EL (cell line): ENCODE results near the gene ANKRD36B.
"Not testable (repeated sequence)": the region's sequence is repeated elsewhere in the genome, so short reads cannot be mapped to it uniquely, and the experiment has no call there.

Experiments
- DNase-seq: peaks from one replicate; pipeline ENCODE4 v3.0.0-alpha.2; 2016

The ANKRD36B gene

DNA sequence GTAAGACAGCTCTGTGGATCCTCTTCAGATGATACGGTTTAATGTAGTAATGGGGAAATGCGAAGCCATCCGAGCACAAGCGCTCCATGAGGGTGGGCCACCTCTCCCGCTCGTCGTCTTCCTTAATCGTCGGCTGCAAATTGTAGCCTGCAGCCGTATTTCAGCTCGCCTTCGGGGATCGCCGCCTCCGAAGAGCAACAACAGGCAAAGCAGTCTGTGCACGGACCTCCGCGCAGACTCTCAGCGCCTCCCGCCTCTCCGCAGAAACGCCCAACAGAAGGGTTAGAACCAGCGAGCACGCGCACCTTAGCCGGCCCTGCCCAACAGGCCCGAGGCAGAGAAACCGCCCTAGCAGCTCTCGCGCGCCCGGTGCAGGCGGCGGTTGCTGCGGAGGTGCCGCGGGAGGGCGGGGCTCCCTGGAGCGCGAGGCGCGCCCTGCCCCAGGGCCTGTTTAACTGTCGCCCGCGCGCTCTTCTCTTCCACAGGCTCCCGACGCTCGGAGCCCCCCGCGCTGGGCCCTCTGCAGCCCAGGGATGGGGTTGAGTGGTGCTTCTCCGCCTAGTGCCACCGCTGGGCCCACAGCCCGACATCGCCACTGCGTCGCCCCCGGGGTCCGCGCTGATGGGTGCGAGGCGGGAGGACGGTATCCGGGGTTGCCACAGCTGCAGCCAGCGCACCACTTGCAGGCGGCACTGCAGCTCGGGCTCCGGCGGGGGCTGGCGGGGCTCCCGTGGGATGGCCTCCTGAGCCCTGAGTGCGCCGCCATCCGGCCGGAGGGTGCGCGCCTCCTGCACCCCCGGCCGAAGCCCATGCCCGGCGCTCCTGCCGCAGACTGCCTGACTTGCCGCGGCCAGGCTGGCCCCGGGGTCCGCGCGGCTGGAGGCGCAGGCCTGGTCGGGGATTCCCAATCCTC, at the start of gene ANKRD36B:
Gene ANKRD36B, minus strand, starts transcription at position 280 of the 913 bp plus-strand sequence. Its CDS starts 192 bp downstream, at position 88.
- DNase-seq, result peak; percentile 70

DNA sequence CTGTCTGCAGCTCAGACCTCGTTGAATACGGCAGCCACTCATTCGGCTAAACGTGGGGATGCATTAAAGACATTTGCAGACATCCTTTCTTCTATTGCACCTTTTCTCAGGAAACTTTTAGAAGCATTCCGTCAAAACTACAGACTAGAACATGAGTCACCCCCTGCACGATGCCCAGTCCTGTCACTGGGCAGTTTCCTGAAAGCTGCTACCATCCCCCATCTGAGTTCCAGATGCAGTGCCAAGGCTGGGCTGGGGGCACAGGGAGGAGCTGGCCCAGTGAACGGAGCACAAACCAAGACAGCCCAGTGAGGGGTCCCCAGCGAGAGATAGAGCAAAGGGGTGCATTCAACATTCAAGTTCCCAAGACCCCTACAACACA, 36.4 kb upstream of the ANKRD36B start:
- DNase-seq, result not testable (repeated sequence)

DNA sequence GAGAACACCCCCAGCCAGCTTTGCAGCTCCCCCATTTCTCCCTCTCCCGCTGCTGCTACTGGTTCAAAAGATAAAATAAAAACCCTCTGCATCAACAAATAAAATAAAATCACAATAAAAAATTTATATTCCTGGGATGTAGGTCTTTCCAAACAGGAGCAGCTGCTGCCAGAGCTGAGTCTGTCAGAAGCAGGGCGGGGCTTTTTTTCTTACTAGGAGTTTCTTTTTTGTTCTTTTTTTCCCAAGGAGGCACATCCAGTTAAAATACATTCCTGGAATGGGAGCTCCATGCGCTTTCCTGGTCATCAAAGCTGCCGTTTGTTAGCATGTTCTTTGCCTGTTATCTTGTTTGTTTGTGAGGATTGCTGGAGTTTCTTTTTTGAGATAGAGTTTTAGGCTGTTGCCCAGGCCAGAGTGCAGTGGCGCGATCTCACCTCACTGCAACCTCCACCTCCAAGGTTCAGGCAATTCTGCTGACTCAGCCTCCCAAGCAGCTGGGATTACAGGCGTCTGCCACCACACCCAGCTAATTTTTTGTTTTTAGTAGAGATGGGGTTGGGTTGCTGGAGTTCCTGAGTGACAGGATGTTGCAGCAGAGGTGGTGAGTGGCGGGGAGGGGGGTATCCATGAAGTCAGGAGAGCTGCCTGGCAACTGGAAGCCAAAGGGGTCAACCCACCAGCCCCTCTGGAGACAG, 35.8 kb upstream of the ANKRD36B start:
- DNase-seq, result not testable (repeated sequence)

DNA sequence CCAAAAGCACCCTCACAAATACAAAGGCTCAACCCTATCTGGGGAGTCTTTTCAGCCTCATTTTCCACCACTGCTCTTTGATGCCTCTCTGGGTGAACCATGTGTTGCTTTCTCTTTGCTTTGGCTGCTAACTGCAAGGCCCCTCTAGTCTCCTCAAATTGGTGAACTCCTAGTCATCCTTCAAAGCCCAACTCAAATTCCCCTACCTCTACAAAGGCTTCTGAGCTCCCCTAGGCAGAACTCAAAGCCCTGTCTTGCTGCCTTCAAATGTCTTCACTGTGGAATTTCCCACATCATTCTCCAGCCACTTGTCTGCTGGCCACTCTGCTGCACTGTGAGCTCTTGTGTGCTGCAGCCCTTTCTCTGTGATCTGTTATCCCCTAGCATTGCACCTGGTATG, 33.3 kb upstream of the ANKRD36B start:
- DNase-seq, result not testable (repeated sequence)

- not testable (repeated sequence) for DNase-seq
These were observed 30.8 kb upstream of the ANKRD36B start for GRCh38 chr2:97620492-97620891.

GRCh38 chr2:97618939-97619827, 29.5 kb upstream of the ANKRD36B start:
- DNase-seq, result peak; percentile 38

- no peak for DNase-seq
These were observed 28.2 kb upstream of the ANKRD36B start for GRCh38 chr2:97617911-97618310.

GRCh38 chr2:97615746-97616145, 26.1 kb upstream of the ANKRD36B start:
- not testable (repeated sequence) for DNase-seq

DNA sequence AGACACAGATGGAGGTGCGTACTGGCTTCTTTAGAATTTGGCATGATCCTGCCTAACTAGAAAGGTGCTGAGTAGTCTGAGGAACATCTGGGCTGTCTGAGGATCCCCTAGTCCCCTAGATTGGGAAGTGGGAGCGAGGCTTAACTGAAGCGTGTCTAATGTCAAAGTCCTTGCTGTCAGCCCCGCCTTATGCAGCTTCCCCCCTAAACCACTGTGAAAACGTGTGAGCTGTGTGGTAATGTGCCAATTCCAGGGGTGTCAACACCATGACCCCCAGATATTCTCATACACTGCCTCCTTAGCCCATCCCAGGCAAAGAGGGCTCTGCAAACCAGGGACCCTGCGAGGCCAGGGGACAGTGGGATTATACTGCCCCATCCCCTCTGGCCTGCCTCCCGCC, 22.2 kb upstream of the ANKRD36B start:
- DNase-seq, result not testable (repeated sequence)

- not testable (repeated sequence) for DNase-seq
These were observed 19.1 kb upstream of the ANKRD36B start for GRCh38 chr2:97608745-97609144.

- not testable (repeated sequence) for DNase-seq
These were observed 16.1 kb upstream of the ANKRD36B start for GRCh38 chr2:97605524-97606339.

GRCh38 chr2:97605109-97605508, 15.4 kb upstream of the ANKRD36B start:
- not testable (repeated sequence) for DNase-seq

DNA sequence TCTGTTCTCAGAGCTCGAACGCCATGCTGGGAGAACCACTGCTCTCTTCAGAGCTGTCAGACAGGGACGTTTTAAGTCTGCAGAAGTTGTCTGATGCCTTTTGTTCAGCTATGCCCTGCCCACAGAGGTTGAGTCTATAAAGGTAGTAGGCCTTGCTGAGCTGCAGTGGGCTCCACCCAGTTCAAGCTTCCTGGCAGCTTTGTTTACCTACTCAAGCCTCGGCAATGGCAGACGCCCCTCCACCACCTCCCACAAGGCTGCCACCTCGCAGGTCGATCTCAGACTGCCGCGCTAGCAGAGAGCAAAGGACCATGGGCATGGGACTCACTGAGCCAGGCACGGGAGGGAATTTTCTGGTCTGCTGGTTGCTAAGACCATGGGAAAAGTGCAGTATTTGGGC, 11.9 kb upstream of the ANKRD36B start:
- not testable (repeated sequence) for DNase-seq

GRCh38 chr2:97596180-97596579, 6.5 kb upstream of the ANKRD36B start:
- not testable (repeated sequence) for DNase-seq

- not testable (repeated sequence) for DNase-seq
These were observed 3.8 kb upstream of the ANKRD36B start for GRCh38 chr2:97593520-97593919.

- DNase-seq, result peak; percentile 82
These were observed 1.1 kb upstream of the ANKRD36B start for GRCh38 chr2:97590515-97591394.

DNA sequence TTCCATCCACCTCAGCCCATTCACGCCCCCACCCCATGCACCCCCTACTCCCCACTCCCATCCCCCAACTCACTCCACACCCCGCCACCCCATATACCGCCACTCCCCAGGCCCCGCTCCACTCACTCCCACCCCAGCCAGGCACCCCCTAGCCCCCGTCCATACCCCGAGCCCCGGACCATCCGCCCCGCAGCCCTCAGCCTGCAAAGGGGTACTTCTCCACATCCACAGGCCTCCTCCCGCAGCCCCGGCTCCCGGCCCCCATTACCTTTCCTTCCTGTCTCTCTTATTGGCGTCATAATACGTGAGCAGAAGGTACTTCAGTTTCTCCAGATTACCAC, 450 bp downstream of the ANKRD36B start:
- DNase-seq, result not testable (repeated sequence)

GRCh38 chr2:97565674-97566073, 24.0 kb downstream of the ANKRD36B start:
- DNase-seq, result peak; percentile 57

GRCh38 chr2:97552406-97552805, 37.3 kb downstream of the ANKRD36B start:
- not testable (repeated sequence) for DNase-seq

DNA sequence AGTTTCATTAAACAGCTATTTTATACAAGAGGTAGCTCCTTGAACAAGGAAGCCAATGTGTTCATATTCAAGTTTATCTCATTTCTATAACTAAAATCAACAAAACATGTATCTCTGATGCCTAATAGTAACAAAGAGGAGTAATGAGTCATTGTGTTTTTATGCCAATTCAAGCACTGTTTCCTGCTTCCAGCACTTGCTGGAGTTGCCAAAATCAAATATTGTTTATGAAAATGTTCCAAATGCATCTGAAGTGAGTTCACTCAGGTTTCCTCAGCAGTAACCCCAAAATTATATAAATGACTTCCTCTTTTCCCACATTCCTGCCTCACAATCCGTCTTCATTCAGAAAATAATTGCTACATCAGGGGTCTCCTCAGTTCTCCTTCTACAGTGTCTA, 39.2 kb downstream of the ANKRD36B start:
- DNase-seq, result peak; percentile 19

- DNase-seq, result not testable (repeated sequence)
These were observed 40.6 kb downstream of the ANKRD36B start for GRCh38 chr2:97549058-97549457.
